ENCODE data around the gene HSPH1. TPM values are rescaled to one million over a fixed set of nuclear protein-coding genes. Genes with fewer than 3 reads are reported as not detected.

The HSPH1 gene
- total RNA-seq, 1 experiment from 2014 or later, result 315 TPM

GRCh38 chr13:31114641-31115040 is 47.1 kb downstream of the HSPH1 start:
- no peaks in the 10 kb centered on the region for H3K27me3 ChIP-seq (replicated peaks; ENCODE audit: insufficient read depth, low read depth, low read length, poor library complexity)
- TF ChIP-seq EZH2 (IDR thresholded peaks at IDR 0.05; ENCODE audit: borderline replicate concordance, low read depth, low read length, poor library complexity, severe bottlenecking), result no peak
- no peak for TF ChIP-seq CTCF (conservative IDR thresholded peaks at IDR 0.05; ENCODE audit: low read depth, low read length)
- CTCF ChIA-PET, result no interaction called here

GRCh38 chr13:31111136-31111535 is 50.6 kb downstream of the HSPH1 start:
- POLR2A ChIA-PET (ENCODE audit: low non-redundant PET), result no interaction called here
- H3K27me3 ChIP-seq (replicated peaks; ENCODE audit: insufficient read depth, low read depth, low read length, poor library complexity), result no peaks in the 10 kb centered on the region
- intact Hi-C loops (cut with micrococcal nuclease; ENCODE audit: unreplicated experiment), result no loop called here
- TF ChIP-seq EZH2 (IDR thresholded peaks at IDR 0.05; ENCODE audit: borderline replicate concordance, low read depth, low read length, poor library complexity, severe bottlenecking) (no peak), CTCF (conservative IDR thresholded peaks at IDR 0.05; ENCODE audit: low read depth, low read length) (no peak)
- no peaks in the 10 kb centered on the region for H3K36me3 ChIP-seq (ENCODE audit: insufficient read depth, low read length, poor library complexity, severe bottlenecking)
- no peaks in the 10 kb centered on the region for H3K4me1 ChIP-seq (ENCODE audit: insufficient read depth, low read length, poor library complexity, severe bottlenecking)
- H3K4me3 ChIP-seq (ENCODE audit: low read depth, low read length, poor library complexity, severe bottlenecking), result no peak overlapping the region
- CTCF ChIA-PET, result no interaction called here
- no TSS peak for BruUV-seq (replicated peaks)
- H3K27ac ChIP-seq (ENCODE audit: low read depth, low read length, poor library complexity, severe bottlenecking), result no peak overlapping the region
- no peaks in the 10 kb centered on the region for H3K9me3 ChIP-seq (ENCODE audit: low read depth, low read length, poor library complexity, severe bottlenecking)
- DNase-seq (ENCODE audit: low spot score), result no peak

More at GRCh38 chr13:31114641-31115040, 47.1 kb downstream of the HSPH1 start:
- H3K9me3 ChIP-seq (ENCODE audit: low read depth, low read length, poor library complexity, severe bottlenecking), result no peaks in the 10 kb centered on the region
- no TSS peak for BruUV-seq (replicated peaks)
- H3K36me3 ChIP-seq (ENCODE audit: insufficient read depth, low read length, poor library complexity, severe bottlenecking), result no peaks in the 10 kb centered on the region
- POLR2A ChIA-PET (ENCODE audit: low non-redundant PET), result no interaction called here
- DNase-seq (ENCODE audit: low spot score), result no peak
- H3K4me1 ChIP-seq (ENCODE audit: insufficient read depth, low read length, poor library complexity, severe bottlenecking), result no peaks in the 10 kb centered on the region
- H3K4me3 ChIP-seq (ENCODE audit: low read depth, low read length, poor library complexity, severe bottlenecking), result no peak overlapping the region
- H3K27ac ChIP-seq (ENCODE audit: low read depth, low read length, poor library complexity, severe bottlenecking), result no peak overlapping the region
- intact Hi-C loops (cut with micrococcal nuclease; ENCODE audit: unreplicated experiment), result no loop called here

- no peaks in the 10 kb centered on the region for H3K36me3 ChIP-seq (ENCODE audit: insufficient read depth, low read length, poor library complexity, severe bottlenecking)
- H3K27me3 ChIP-seq (replicated peaks; ENCODE audit: insufficient read depth, low read depth, low read length, poor library complexity), result no peaks in the 10 kb centered on the region
- no peak for DNase-seq (ENCODE audit: low spot score)
- H3K4me1 ChIP-seq (ENCODE audit: insufficient read depth, low read length, poor library complexity, severe bottlenecking), result no peaks in the 10 kb centered on the region
- H3K27ac ChIP-seq (ENCODE audit: low read depth, low read length, poor library complexity, severe bottlenecking), result no peak overlapping the region
- ChIA-PET CTCF (no interaction called here), POLR2A (ENCODE audit: low non-redundant PET) (no interaction called here)
- H3K9me3 ChIP-seq (ENCODE audit: low read depth, low read length, poor library complexity, severe bottlenecking), result no peaks in the 10 kb centered on the region
- no TSS peak for BruUV-seq (replicated peaks)
- no peak for TF ChIP-seq EZH2 (IDR thresholded peaks at IDR 0.05; ENCODE audit: borderline replicate concordance, low read depth, low read length, poor library complexity, severe bottlenecking)
- H3K4me3 ChIP-seq (ENCODE audit: low read depth, low read length, poor library complexity, severe bottlenecking), result no peak overlapping the region
- intact Hi-C loops (cut with micrococcal nuclease; ENCODE audit: unreplicated experiment), result no loop called here
Measured at GRCh38 chr13:31110617-31111016, 51.1 kb downstream of the HSPH1 start.

GRCh38 chr13:31110169-31110568 is 51.5 kb downstream of the HSPH1 start:
- POLR2A ChIA-PET (ENCODE audit: low non-redundant PET), result no interaction called here
- Histone ChIP-seq H3K4me3 (ENCODE audit: low read depth, low read length, poor library complexity, severe bottlenecking) (no peak overlapping the region), H3K4me1 (ENCODE audit: insufficient read depth, low read length, poor library complexity, severe bottlenecking) (no peaks in the 10 kb centered on the region), H3K36me3 (ENCODE audit: insufficient read depth, low read length, poor library complexity, severe bottlenecking) (no peaks in the 10 kb centered on the region), H3K27me3 (replicated peaks; ENCODE audit: insufficient read depth, low read depth, low read length, poor library complexity) (no peaks in the 10 kb centered on the region), H3K27ac (ENCODE audit: low read depth, low read length, poor library complexity, severe bottlenecking) (no peak overlapping the region), H3K9me3 (ENCODE audit: low read depth, low read length, poor library complexity, severe bottlenecking) (no peaks in the 10 kb centered on the region)
- intact Hi-C loops (cut with micrococcal nuclease; ENCODE audit: unreplicated experiment), result no loop called here
- DNase-seq (ENCODE audit: low spot score), result no peak
- CTCF ChIA-PET, result no interaction called here
- no TSS peak for BruUV-seq (replicated peaks)
- TF ChIP-seq CTCF (conservative IDR thresholded peaks at IDR 0.05; ENCODE audit: low read depth, low read length) (no peak), EZH2 (IDR thresholded peaks at IDR 0.05; ENCODE audit: borderline replicate concordance, low read depth, low read length, poor library complexity, severe bottlenecking) (no peak)
